GM12892 (cell line): ENCODE data around the gene ZNF410.

ENCODE experiments used
- POLR2A ChIP-seq: IDR thresholded peaks from 2 replicates; pipeline ENCODE4 v1.6.1; 2011; ENCODE audit warnings: low read depth, low read length, control low read depth
- POLR2AphosphoS5 ChIP-seq: IDR thresholded peaks from 2 replicates; pipeline ENCODE4 v1.6.1; 2011; ENCODE audit warnings: low read depth, low read length, control low read depth
- TAF1 ChIP-seq: IDR thresholded peaks from 2 replicates; pipeline ENCODE4 v1.6.1; 2011; ENCODE audit warnings: low read depth, mild to moderate bottlenecking, control low read depth, low read length, borderline replicate concordance

DNA sequence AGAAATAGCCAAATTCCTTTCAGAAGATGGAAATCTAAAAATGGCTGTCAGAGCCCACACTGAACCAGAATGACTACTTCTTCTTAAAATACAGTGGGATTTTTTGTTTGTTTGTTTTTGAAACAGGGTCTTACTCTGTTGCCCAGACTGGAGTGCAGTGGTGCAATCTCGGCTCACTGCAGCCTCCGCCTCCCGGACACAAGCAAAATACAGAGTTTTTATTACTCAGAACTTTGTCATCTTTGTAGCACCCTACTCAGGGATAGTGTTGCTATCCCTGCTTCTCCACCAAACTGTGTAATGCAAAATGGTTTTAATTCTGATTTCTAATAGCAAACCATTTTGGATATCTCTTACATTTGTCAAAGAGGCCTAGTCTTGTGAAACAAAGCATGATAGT is 16.4 kb downstream of the ZNF410 start:
- TF ChIP-seq POLR2AphosphoS5 = no peak
- TF ChIP-seq POLR2A = no peak
- TF ChIP-seq TAF1 = no peak
